ENCODE measurements around the gene NCOA7.

Gene NCOA7

GRCh38 chr6:125790358-125791150, at the start of gene NCOA7:
NCOA7 (plus strand) TSS chr6:125790960; CDS start chr6:125815355, 24,395 bp downstream.
- H3K27me3 Mint-ChIP-seq, result no peaks in the 10 kb centered on the region
- peak within 1 kb of the TSS; percentile 98 for H3K27ac Mint-ChIP-seq
- H3K4me1 Mint-ChIP-seq (ENCODE audit: low read depth), result peaks cover 53% of the 10 kb centered on the region
- H3K9me3 Mint-ChIP-seq (ENCODE audit: low read depth), result no peaks in the 10 kb centered on the region
- peak within 1 kb of the TSS; percentile 90 for H3K4me3 Mint-ChIP-seq
- peaks cover 5% of the 10 kb centered on the region for H3K36me3 Mint-ChIP-seq

- Mint-ChIP-seq H3K36me3 (no peaks in the 10 kb centered on the region), H3K9me3 (ENCODE audit: low read depth) (no peaks in the 10 kb centered on the region), H3K4me1 (ENCODE audit: low read depth) (peaks cover 3% of the 10 kb centered on the region), H3K4me3 (no peak overlapping the region), H3K27ac (no peak overlapping the region), H3K27me3 (peaks cover 22% of the 10 kb centered on the region)
Observed at GRCh38 chr6:125741336-125741735, 49.4 kb upstream of the NCOA7 start.

GRCh38 chr6:125742024-125742423, 48.7 kb upstream of the NCOA7 start:
- H3K27me3 Mint-ChIP-seq, result peaks cover 25% of the 10 kb centered on the region
- no peak overlapping the region for H3K4me3 Mint-ChIP-seq
- no peak overlapping the region for H3K27ac Mint-ChIP-seq
- no peaks in the 10 kb centered on the region for H3K9me3 Mint-ChIP-seq (ENCODE audit: low read depth)
- H3K36me3 Mint-ChIP-seq, result no peaks in the 10 kb centered on the region
- H3K4me1 Mint-ChIP-seq (ENCODE audit: low read depth), result peaks cover 10% of the 10 kb centered on the region

GRCh38 chr6:125742464-125743120, 48.2 kb upstream of the NCOA7 start:
- H3K4me3 Mint-ChIP-seq, result no peak overlapping the region
- peaks cover 22% of the 10 kb centered on the region for H3K27me3 Mint-ChIP-seq
- H3K27ac Mint-ChIP-seq, result no peak overlapping the region
- no peaks in the 10 kb centered on the region for H3K9me3 Mint-ChIP-seq (ENCODE audit: low read depth)
- H3K36me3 Mint-ChIP-seq, result no peaks in the 10 kb centered on the region
- peaks cover 15% of the 10 kb centered on the region for H3K4me1 Mint-ChIP-seq (ENCODE audit: low read depth)

GRCh38 chr6:125743604-125744003, 47.2 kb upstream of the NCOA7 start:
- Mint-ChIP-seq H3K9me3 (ENCODE audit: low read depth) (no peaks in the 10 kb centered on the region), H3K4me3 (no peak overlapping the region), H3K4me1 (ENCODE audit: low read depth) (peaks cover 18% of the 10 kb centered on the region), H3K27me3 (peaks cover 20% of the 10 kb centered on the region), H3K27ac (no peak overlapping the region), H3K36me3 (no peaks in the 10 kb centered on the region)

- no peaks in the 10 kb centered on the region for H3K36me3 Mint-ChIP-seq
- H3K9me3 Mint-ChIP-seq (ENCODE audit: low read depth), result no peaks in the 10 kb centered on the region
- no peak overlapping the region for H3K27ac Mint-ChIP-seq
- H3K4me3 Mint-ChIP-seq, result no peak overlapping the region
- H3K27me3 Mint-ChIP-seq, result peaks cover 24% of the 10 kb centered on the region
- H3K4me1 Mint-ChIP-seq (ENCODE audit: low read depth), result peaks cover 28% of the 10 kb centered on the region
Observed at GRCh38 chr6:125745281-125746018, 45.3 kb upstream of the NCOA7 start.

- H3K27me3 Mint-ChIP-seq, result peaks cover 28% of the 10 kb centered on the region
- H3K4me3 Mint-ChIP-seq, result peak overlapping the region; percentile 84
- H3K4me1 Mint-ChIP-seq (ENCODE audit: low read depth), result peaks cover 31% of the 10 kb centered on the region
- H3K36me3 Mint-ChIP-seq, result no peaks in the 10 kb centered on the region
- H3K27ac Mint-ChIP-seq, result no peak overlapping the region
- H3K9me3 Mint-ChIP-seq (ENCODE audit: low read depth), result no peaks in the 10 kb centered on the region
Observed at GRCh38 chr6:125746019-125746414, 44.7 kb upstream of the NCOA7 start.

- Mint-ChIP-seq H3K4me1 (ENCODE audit: low read depth) (peaks cover 31% of the 10 kb centered on the region), H3K36me3 (no peaks in the 10 kb centered on the region), H3K27me3 (peaks cover 31% of the 10 kb centered on the region), H3K4me3 (peak overlapping the region; percentile 84), H3K9me3 (ENCODE audit: low read depth) (no peaks in the 10 kb centered on the region), H3K27ac (peak overlapping the region; percentile 1)
Observed at GRCh38 chr6:125746731-125747588, 43.8 kb upstream of the NCOA7 start.

GRCh38 chr6:125747589-125748405, 43.0 kb upstream of the NCOA7 start:
- H3K36me3 Mint-ChIP-seq, result no peaks in the 10 kb centered on the region
- peaks cover 29% of the 10 kb centered on the region for H3K27me3 Mint-ChIP-seq
- H3K9me3 Mint-ChIP-seq (ENCODE audit: low read depth), result no peaks in the 10 kb centered on the region
- H3K27ac Mint-ChIP-seq, result no peak overlapping the region
- peak overlapping the region; percentile 91 for H3K4me3 Mint-ChIP-seq
- H3K4me1 Mint-ChIP-seq (ENCODE audit: low read depth), result peaks cover 31% of the 10 kb centered on the region

GRCh38 chr6:125748406-125749172, 42.2 kb upstream of the NCOA7 start:
- peak overlapping the region; percentile 91 for H3K4me3 Mint-ChIP-seq
- no peaks in the 10 kb centered on the region for H3K9me3 Mint-ChIP-seq (ENCODE audit: low read depth)
- H3K27me3 Mint-ChIP-seq, result peaks cover 28% of the 10 kb centered on the region
- H3K4me1 Mint-ChIP-seq (ENCODE audit: low read depth), result peaks cover 34% of the 10 kb centered on the region
- no peaks in the 10 kb centered on the region for H3K36me3 Mint-ChIP-seq
- no peak overlapping the region for H3K27ac Mint-ChIP-seq

- H3K4me3 Mint-ChIP-seq, result peak within 1 kb of the TSS; percentile 92
- no peaks in the 10 kb centered on the region for H3K36me3 Mint-ChIP-seq
- peaks cover 26% of the 10 kb centered on the region for H3K27me3 Mint-ChIP-seq
- H3K4me1 Mint-ChIP-seq (ENCODE audit: low read depth), result peaks cover 35% of the 10 kb centered on the region
- H3K27ac Mint-ChIP-seq, result peak within 1 kb of the TSS; percentile 46
- no peaks in the 10 kb centered on the region for H3K9me3 Mint-ChIP-seq (ENCODE audit: low read depth)
Observed at GRCh38 chr6:125749173-125749864, 41.4 kb upstream of the NCOA7 start, which contains the start of gene HEY2. HEY2 (plus strand) TSS chr6:125749632; CDS start chr6:125749777, 145 bp downstream.

- Mint-ChIP-seq H3K27me3 (peaks cover 28% of the 10 kb centered on the region), H3K4me1 (ENCODE audit: low read depth) (peaks cover 35% of the 10 kb centered on the region), H3K9me3 (ENCODE audit: low read depth) (no peaks in the 10 kb centered on the region), H3K27ac (peak overlapping the region; percentile 46), H3K36me3 (no peaks in the 10 kb centered on the region), H3K4me3 (peak overlapping the region; percentile 92)
Observed at GRCh38 chr6:125749865-125750691, 40.7 kb upstream of the NCOA7 start.
